Cardiac muscle cell (in vitro differentiated cells and primary cell): ENCODE results near the gene KRT73. TPM values are rescaled to one million over a fixed set of nuclear protein-coding genes. Genes with fewer than 3 reads are reported as not detected.
A peak's percentile ranks its signal among the peaks of the same experiment; 100 is the strongest.

Experiments
- DNase-seq, 2 donors: peaks; one replicate each; pipeline versions ENCODE4 v3.0.0 to v3.0.0-alpha.2; 2010 to 2017; ENCODE audit warnings: low read depth in 1 of 2, low spot score in 1 of 2
- H3K27ac ChIP-seq: fragments of 200-600 bp; sonication (generic); 2 replicates; pipeline ENCODE4 v1.5.1; 2016
- H3K27me3 ChIP-seq: fragments of 200-600 bp; sonication (generic); 2 replicates; pipeline ENCODE4 v1.6.0; 2016; ENCODE audit warnings: control low read depth
- H3K36me3 ChIP-seq: fragments of 200-600 bp; sonication (generic); 2 replicates; pipeline ENCODE4 v1.5.1; 2016; ENCODE audit warnings: control low read depth
- H3K4me1 ChIP-seq: fragments of 200-600 bp; sonication (generic); 2 replicates; pipeline ENCODE4 v1.8.1; 2017; ENCODE audit warnings: low read depth, mild to moderate bottlenecking, mixed run types
- H3K4me3 ChIP-seq: fragments of 200-600 bp; sonication (generic); 2 replicates; pipeline ENCODE4 v1.5.1; 2016; ENCODE audit warnings: mild to moderate bottlenecking
- H3K9me3 ChIP-seq: fragments of 200-600 bp; sonication (generic); 2 replicates; pipeline ENCODE4 v1.5.1; 2017; ENCODE audit warnings: low read depth, mild to moderate bottlenecking, control low read depth
- polyA plus RNA-seq: library from polyadenylated mRNA; unstranded; fragments of >200 nt; fragmentation: Nextera tagmentation; extraction: Ambion mirVana; gene quantifications from 2 replicates; pipeline ENCODE4 v1.2.1, GENCODE V29; 2016
- total RNA-seq: library from RNA; depleted of rRNA; stranded (reverse); fragments of >200 nt; gene quantifications from 2 replicates; pipeline ENCODE4 v1.2.3, GENCODE V29; 2016
- TF ChIP-seq, protein P1 (sequence below): IDR thresholded peaks from 2 replicates; pipeline ENCODE4 v1.5.1; 2012; ENCODE audit warnings: low read depth, mild to moderate bottlenecking, low read length

Gene KRT73
- total and polyA plus RNA-seq, 2 experiments from 2014 or later = not detected

DNA sequence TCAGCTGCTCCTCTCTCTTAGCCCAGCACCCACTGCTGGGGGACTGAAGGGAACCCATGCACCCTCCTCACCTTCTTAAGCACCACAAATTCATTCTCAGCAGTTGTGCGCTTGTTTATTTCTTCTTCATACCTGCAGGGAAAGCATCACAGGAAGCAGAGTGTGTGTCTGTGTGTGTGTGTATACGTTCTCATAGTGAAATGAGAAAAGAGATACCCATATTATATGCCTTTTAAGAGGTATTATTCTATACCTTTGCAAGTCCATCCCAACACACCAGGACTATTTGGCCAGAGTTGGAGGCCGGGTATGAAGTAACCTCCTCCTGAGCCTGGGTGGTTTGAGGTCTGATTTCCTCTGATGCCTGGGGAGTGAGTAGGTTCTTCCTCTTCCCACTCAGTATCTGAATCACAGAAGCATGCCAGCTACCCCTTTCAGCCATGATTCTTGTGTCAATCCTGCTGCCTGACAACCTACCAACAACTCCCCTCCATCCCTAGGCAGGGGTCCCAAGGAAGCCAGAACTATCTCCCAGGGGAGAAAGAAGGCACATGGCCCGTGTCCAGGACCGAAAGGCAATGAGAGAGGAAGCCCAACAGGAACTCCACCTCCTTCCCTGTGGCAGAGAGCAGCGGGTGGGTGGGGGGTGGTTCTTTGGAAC, 3.0 kb downstream of the KRT73 start:
- peaks cover 55% of the 10 kb centered on the region for H3K27me3 ChIP-seq
- H3K36me3 ChIP-seq = no peaks in the 10 kb centered on the region
- no peak overlapping the region for H3K27ac ChIP-seq
- peak in 1 of 2 donors; percentile 13 for DNase-seq
- no peaks in the 10 kb centered on the region for H3K4me1 ChIP-seq
- no peaks in the 10 kb centered on the region for H3K9me3 ChIP-seq
- no peak overlapping the region for H3K4me3 ChIP-seq
- TF ChIP-seq, protein P1, sequence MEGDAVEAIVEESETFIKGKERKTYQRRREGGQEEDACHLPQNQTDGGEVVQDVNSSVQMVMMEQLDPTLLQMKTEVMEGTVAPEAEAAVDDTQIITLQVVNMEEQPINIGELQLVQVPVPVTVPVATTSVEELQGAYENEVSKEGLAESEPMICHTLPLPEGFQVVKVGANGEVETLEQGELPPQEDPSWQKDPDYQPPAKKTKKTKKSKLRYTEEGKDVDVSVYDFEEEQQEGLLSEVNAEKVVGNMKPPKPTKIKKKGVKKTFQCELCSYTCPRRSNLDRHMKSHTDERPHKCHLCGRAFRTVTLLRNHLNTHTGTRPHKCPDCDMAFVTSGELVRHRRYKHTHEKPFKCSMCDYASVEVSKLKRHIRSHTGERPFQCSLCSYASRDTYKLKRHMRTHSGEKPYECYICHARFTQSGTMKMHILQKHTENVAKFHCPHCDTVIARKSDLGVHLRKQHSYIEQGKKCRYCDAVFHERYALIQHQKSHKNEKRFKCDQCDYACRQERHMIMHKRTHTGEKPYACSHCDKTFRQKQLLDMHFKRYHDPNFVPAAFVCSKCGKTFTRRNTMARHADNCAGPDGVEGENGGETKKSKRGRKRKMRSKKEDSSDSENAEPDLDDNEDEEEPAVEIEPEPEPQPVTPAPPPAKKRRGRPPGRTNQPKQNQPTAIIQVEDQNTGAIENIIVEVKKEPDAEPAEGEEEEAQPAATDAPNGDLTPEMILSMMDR = no peak

DNA sequence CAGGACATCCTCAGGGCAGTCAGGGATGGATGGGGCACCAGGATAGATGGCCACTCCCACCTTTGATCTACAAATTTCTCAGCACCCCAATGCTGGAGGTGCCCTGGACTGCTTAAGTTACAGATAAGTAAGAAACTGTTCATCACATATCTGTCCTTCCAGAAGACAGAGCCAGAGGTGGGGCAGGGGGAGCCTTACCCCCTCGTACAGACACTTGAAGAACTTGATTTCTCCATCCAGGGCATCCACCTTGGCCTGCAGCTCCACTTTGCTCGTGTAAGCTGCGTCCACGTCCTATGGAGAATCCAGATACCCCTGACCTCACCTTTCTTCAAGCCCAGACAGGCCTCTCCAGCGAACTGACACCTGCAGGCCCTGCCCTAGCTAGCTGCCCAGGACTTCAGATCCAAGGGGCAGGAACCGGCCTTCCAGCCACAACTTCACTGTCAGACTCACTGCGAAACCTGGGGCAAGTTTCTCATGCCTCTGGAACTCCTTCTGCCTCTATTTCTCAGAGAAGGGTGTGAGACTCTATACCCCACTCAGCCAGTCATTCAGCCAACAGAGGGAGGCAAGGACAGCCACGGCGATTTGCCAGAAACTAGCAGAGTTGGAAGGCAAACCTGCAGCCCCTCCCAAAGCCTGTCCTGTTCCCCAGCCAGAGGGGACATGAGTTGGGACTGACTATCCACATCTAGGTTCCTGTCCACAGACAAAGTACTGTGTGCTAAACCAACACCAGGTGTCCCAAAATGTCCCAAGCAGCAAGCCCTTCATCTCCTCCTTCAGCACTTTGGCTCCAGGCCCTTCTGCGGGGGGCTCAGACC, 3.8 kb downstream of the KRT73 start:
- Histone ChIP-seq H3K9me3 (no peaks in the 10 kb centered on the region), H3K4me1 (no peaks in the 10 kb centered on the region), H3K27me3 (peaks cover 62% of the 10 kb centered on the region), H3K4me3 (no peak overlapping the region), H3K27ac (no peak overlapping the region), H3K36me3 (no peaks in the 10 kb centered on the region)
- TF ChIP-seq, protein P1 = no peak
- no peak for DNase-seq

DNA sequence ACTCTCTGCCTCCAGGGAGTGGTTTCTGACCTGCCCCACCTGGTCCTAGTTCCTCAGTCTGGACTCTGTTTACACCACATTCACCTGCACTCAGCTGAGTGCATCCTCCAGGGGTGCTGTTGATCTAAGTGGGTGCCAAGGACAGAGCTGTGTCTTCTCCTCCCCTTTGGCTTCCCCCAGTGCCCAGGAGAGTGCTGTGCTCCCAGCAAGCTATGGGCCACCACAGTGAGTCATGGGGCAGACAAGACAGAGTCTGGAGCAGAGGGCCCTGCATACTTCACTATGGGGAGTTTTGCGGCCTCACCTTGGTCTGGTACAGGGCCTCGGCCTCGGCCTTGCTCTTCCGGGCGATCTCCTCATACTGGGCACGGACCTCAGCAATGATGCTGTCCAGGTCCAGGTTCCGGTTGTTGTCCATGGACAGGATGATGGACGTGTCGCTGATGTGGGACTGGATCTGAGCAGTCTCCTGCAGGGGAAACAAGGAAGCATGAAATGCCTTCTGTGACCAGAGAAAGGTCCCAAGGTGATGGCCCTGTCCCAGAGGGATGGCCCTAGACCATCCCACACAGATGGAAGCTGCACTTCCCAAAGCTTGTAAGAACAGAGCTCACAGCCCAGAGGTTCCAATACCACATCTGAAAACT, 4.9 kb downstream of the KRT73 start:
- no peaks in the 10 kb centered on the region for H3K36me3 ChIP-seq
- H3K27ac ChIP-seq = no peak overlapping the region
- H3K4me1 ChIP-seq = no peaks in the 10 kb centered on the region
- H3K4me3 ChIP-seq = no peak overlapping the region
- TF ChIP-seq, protein P1 = no peak
- peaks cover 70% of the 10 kb centered on the region for H3K27me3 ChIP-seq
- DNase-seq = no peak
- H3K9me3 ChIP-seq = no peaks in the 10 kb centered on the region

DNA sequence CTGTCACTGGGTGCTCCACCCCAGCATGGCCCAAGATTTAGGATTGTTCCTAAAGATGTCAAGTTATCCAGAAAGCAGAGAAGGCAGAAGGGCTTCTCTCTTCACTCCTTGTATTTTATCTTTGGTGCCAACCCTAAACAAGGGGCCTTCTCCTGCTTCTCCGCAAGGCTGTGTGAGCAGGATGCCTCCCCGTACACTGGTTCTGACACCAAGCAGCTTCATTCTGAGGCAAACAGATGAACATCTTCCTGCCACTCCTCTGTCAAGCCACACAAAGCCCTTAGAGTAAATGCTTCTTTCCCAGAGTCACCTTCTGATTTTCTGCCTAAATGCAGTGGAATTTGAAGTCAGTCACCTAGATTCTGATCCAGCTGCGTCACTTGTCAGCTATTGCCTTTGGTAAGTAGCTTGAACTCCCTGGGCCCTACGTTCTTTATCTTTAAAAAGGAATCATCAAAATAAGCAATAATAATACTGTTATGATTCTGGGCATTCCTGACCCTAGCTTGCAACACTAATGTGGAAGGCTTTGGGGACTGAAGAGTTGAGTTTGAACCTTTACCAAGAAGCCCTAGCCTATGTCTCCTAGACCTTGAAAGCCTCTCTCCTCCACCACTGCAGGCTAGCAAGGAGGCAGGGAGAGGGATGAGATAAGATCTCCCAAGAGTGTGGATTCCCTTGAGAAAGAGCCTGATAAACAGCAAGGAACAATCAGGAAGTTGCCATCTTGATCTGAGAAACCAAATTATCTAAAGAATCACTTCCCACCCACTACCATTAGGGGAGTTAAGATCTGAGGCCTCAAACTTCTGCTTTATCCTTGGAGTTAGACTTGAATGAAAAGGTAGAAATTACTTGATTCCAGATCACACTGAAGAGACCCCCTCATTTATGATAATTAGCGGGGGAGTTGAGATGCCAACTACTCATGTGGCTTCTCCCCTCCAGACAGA, 5.7 kb downstream of the KRT73 start:
- no peaks in the 10 kb centered on the region for H3K9me3 ChIP-seq

More for the DNA sequence above, 5.7 kb downstream of the KRT73 start:
- Histone ChIP-seq H3K27me3 (peaks cover 74% of the 10 kb centered on the region), H3K36me3 (no peaks in the 10 kb centered on the region), H3K27ac (no peak overlapping the region), H3K4me3 (no peak overlapping the region), H3K4me1 (no peaks in the 10 kb centered on the region)
- DNase-seq = no peak
- TF ChIP-seq, protein P1 = no peak
